NCI-H2227 (cell line): ENCODE data around the gene PRDM16.

Source experiments
- DNase-seq: peaks from one replicate; lab custom pipeline; 2025; ENCODE audit not compliant: unreplicated experiment; lab: John Stamatoyannopoulos, UW

The PRDM16 gene

DNA sequence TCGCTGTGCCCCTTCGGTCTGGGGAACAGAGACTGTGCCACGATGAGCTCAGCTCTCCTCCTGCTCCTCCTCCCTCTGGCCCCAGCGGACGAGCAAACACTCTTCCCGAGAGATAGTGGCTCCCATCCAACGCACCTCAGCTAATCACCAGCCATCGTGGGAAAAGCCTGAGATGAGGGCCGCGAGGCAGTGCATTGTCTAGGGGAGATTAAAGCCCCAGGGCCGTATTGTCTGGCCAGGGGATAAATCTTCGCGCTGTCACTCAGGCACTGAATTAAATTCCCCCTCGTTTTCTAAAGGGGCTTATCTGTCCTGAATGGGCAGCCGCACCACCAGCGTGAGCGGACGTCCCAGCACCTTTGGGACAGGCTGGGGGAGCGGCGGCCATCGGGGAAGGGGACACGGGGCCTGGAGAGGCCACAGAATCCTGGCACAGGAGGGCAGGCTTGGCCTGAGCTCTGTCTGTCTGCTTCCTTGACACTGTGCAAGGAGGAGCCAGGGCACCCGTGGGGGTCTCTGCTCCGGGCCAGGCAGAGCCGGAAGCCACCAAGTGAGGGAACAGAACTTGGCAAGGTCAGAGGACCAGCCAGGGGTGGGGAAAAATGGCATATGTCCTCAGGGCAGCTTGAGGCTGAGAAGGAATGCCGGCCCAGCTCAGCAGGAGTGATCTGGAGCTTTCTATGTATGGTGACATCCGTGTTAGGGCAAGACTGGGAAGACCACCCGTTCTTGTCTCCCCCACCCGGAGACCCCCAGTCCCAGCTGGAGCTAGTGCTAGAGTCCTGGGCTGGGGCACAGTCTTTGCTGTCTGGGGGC lies 32.3 kb downstream of the PRDM16 start:
- DNase-seq = peak; percentile 22

DNA sequence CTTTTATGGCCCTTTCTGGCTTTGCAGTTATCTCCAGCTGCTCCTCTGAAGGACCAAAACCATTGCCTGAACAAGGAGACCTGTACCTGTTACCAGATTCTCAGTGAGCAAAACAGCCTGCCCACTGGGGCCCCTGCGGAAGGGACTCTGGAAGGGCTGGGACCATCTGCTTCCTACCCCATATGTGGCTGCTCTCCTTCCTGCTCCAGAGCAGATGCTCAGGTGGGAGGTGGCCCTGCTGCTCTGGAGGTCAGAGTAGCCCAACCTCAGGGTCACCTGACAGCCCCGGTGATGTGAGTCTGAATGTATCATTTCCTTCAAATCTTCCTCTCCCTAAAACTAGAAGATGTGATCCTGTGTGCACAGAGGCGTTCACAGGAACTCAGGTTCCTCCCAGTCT lies 33.6 kb downstream of the PRDM16 start:
- DNase-seq = no peak

DNA sequence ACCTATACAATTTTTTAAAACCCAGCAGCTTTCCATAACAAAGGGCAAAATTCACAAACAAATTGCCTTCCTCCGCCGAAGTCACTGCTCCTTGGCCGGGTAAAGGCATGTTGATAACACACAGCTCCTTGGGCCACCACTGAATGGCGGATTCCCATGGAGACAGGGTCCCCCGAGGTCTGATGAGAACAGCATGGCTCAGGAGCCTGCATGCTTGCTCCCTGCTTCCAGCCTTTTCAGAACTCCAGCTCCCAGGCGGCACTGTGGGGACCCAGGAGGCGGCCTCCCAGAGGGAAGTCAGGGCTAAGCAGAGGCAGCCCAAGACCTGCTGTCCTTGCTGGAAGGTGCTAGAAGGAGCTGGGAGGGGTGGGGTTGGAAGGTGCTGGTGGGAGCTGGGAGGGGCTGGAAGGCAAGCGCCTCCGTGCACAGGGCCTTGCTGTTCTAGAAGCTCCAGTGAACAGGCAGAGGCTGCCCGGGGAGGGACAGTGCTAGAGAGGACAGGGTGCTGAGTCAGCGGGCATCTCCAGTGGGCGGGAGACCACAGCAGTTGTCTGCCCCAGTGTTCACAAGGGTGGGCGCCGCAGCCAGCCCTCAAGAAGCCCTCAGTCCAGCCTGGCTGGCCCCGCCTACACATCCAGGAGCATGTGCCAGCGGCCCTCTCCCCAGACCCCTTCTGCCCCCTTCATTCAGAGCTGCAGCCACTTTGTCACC lies 35.1 kb downstream of the PRDM16 start:
- DNase-seq = no peak

DNA sequence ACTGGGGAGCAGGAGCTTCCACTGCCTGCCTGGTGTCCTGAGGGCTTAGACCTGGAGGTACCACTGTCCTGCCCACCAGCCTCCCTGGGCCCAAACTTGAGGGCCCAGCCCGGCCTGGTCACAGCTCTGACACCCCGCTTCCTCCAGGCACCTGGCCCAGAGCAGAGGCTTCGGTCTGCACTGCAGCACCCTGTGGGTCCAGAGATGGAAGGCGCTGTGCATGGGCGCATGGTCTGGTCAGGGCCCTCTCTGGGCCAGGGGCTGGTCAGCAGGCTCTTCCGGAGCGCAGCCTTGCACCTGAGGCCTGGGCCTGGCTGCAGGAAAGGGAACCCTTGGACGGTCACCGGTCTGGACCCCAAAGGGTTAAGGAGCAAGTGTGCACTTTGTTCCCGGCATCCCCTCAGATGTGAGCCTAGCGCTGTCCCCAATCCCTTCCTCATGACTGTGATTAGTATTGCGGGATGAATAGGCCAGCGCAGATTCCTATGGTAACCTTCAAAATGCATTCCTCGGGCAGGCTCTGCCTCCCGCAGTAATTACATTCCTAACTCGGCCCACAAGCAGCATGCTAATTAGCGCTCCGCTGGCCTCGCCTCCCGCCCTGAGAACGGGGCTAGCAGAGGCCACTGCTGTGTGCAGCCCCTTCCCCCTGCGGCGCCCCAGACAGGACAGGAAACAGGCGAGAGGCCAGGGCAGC lies 36.3 kb downstream of the PRDM16 start:
- DNase-seq = peak; percentile 19

DNA sequence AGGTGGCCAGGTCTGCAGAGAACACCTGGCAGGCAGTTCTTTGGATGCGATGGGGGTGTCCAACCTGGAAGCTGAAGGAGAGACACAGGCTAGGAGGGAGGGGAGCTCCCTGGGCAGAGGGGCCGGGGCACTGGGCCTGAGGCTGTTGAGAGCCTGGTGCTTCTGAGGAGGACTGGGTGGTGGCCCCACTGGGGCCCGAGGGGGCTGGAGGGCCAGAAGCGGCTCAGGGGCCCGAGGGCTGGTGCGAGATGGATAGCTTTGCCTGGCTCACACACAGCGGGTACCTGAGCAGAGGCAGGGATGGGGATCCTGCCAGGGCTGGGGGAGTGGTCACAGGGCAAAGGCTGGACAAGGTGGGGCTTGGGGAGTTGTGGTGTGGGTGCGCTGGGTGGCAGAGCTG lies 37.2 kb downstream of the PRDM16 start:
- no peak for DNase-seq

DNA sequence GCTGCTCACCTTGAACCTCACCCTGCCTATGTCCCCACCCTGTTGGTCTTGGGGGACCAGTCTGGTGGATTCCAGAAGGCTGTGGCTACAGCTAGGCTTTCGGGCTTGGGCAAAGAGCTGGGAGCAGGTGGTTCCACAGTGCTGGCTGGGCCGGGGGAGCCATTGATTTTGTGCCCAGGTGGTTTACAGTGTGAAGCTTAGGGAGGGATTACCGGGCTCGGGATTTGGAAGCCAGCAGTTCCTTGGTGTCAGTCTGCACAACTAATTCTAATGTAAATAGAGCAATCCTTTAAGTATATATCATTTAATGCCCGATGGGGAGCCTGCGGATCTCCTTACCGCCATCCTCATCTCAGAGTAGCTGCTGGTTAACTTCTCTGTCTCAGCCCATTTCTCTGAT lies 38.2 kb downstream of the PRDM16 start:
- no peak for DNase-seq

DNA sequence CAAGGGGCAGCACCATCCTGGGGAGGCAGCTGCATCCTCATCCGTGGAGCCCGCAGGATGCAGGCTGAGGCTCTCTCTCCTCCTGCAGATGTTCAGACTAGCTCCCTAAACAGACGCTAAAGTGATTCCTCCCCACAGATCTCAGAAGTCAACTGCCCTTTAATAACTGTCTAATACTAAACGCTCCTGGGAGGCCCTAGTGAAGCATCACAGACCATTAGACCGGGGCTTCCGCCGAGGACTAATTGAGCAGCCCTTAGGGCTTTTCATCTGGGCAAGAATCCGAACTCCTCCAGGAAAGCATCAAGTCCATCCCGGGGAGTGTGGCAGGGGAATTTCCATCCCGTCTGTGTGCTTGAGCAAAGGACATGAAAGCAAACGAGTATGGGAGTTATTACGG lies 40.4 kb downstream of the PRDM16 start:
- peak; percentile 20 for DNase-seq

DNA sequence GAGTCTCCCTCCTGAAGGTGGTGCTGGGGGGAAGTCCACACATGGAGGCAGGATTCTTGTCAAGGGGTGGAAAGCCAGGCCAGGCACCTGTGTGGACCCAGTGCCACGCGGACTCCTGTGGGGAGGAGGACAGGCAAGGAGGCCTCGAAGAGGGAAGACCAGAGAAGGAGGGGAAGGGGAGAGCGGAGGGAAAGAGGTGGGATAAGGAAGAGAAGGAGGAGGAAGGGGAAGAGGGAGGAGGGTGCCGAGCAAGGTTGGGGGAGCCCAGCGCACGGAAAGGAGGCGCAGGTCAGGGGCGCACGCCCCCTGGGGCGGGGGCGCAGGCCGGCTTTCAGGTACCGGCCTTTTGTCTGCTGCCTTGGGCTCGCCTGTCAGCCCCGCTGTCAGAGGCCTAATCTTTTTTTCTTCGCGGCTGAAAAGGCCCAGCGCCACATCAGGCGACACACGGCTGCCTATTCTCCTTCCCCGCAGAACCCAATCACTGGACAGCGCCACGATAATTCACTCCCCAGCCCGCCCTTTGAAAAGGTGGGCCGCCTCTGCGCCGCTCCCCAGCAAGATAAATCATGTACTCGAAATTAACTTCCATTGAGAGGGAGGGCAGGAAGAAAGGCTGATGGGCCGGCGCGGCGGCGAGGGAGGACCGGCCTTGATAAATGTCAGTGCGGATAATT lies 42.5 kb downstream of the PRDM16 start:
- peak; percentile 68 for DNase-seq

DNA sequence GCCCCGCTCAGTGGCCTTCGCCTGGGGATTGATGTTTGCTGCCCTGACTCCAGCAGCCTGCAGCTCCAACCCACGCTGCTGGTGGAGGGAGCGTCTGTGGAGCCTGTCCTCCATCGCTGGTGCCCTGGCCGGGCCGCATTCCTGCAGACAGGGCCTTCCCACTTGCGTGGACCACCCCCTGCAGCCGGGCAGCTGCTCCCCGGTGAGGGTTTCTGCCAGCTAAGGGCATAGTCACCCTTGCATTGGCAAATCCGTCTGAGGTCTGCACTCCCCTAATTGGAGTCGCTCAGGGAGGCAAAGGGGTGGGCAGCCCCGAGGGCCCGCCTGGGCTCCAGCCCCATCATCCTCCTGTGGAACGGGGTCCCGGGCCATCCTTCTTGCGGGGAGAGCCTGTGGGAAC lies 43.5 kb downstream of the PRDM16 start:
- no peak for DNase-seq

DNA sequence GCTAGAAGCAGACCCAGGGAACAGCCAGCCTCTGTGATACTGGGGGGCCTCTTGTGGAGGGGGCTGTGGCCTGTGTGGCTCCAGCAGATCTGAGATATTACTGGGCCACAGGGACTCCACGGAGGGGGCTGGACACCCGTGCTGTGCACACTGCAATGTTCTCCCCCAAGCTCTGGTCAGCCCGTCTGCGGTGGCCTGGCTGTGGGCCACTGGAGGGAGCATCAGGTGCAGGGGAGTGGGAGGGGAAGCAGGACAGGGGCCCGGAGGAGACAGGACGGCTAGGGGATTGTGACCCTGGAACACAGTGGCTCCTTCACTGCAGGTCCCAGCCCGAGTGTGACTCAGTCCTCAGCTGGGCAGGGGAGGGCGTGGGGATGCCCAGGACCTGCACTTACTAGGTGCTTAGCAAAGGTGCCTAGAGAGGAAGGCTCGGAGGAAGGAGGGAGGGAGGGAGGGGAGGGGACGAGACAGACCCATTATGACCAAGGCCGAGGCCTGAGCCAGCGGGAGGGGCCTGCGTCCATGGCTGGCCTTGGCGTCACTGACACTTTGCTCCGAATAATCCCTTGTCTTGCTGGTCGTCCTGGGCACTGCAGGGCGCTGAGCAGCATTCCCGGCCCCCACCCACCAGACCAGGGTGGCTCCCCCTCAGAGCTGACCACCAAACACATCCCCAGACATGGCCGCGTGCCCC lies 44.2 kb downstream of the PRDM16 start:
- no peak for DNase-seq

DNA sequence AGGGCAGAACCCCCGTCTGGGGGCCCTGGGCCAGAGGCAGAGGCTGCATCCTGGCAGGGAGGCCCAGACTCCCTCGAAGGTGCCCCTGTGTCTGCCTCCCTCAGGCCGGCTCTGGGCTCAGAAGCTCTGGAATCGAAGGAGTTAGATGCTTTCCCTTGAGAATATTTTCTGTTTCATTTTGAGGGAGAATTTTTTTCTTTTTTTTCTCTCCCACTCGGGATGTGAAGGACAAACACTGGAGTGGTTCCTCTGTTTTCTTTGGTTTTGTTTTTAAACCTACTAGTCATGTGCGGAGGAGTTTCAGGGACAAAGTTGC lies 44.7 kb downstream of the PRDM16 start:
- no peak for DNase-seq

DNA sequence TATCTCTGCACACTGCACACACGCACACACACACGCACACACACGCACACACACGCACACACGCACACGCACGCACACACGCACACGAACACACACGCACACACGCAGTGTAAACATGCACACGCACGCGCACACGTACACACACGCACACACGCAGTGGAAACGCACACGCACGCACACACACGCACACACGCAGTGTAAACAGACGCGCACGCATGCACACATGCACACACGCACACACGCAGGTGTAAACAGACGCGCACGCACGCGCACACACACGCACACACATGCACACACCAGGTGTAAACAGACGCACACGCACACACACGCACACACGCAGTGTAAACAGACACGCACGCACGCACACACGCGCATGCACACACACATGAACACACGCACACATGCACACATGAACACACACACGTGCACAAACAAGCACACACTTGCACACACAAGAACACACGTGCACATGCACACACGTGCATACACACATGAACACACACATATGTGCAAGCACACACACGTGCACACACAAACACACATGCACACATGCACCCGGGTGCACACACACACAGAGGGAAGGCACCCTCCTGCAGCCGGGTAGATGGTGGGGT lies 45.2 kb downstream of the PRDM16 start:
- no peak for DNase-seq

DNA sequence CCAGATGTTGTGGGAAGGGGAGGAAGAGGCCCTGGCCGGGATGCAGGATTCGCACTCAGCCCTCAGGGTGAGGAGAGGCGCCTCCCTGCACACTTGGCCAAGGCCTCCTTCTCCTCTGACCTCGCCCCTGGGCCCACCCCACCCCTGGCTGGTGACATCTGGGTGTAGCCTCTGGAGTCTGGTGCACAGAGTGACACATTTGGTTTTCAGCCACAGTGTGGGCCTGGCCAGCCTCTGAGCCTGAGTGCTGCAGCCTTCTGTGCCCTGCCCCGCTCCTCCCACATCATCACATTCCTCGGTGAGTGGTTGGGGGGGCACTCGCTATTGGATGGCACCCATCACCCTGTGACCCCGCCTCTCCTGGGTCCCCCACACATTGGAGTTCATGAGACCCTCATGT lies 45.8 kb downstream of the PRDM16 start:
- DNase-seq = no peak

DNA sequence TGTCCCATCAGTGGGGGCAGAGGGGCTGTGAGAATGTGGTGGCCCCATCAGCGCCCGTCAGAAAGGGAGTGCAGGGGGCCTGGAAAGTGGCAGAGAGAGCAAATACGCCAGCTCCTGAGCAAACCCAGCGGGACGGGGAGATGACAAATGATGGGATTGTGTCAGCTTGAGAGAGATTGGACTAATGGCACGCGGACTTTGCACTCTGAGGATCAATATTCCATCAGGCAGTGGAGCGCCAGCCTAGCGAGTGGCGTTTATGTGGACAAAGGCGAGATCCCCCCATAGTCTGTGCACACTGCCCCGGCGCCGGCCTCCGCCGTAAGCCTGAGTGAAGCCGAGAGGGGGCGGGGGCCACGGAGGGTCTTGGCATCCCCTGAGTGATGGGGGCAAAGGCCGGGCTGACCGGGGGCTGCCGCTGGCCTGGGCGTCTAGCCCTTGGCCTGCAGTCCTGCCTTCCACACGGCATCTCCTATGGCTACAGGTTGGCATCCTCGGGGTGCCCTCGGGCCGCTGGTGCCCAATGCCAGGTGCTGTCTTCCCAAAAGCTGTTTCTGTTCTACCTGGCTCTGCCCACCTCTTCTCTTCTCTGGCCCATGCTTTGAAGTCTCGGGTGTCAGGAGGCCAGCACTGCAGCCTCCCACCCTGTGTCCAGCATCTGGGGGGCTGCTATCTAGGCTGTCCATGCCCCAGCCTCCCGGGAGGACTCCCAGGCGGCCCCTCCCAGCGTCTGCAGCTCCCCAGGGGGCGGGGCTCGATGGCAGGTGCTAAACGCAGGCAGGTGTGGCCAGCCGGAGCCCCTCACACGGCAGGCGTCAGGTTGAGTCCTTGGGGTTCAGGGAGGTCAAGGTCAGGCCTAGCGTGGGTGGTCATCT lies 46.5 kb downstream of the PRDM16 start:
- no peak for DNase-seq

DNA sequence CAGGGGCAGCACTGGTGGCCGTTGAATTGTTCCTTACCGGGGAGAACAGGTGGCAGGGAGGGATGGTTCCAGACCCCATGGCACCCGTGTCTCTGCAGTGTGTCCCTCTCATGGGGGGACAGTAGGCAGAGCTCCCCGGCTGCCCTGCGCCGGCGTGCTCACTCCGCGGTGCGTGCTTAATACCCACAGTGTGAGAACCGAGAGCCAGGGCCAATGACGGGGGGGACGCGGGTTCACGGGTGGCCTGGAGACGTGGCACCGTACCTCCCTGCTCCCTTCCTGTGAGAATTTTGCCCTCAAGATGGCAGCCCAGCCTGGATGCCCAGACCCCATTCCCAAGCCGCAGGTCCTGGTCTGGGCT lies 47.1 kb downstream of the PRDM16 start:
- no peak for DNase-seq

DNA sequence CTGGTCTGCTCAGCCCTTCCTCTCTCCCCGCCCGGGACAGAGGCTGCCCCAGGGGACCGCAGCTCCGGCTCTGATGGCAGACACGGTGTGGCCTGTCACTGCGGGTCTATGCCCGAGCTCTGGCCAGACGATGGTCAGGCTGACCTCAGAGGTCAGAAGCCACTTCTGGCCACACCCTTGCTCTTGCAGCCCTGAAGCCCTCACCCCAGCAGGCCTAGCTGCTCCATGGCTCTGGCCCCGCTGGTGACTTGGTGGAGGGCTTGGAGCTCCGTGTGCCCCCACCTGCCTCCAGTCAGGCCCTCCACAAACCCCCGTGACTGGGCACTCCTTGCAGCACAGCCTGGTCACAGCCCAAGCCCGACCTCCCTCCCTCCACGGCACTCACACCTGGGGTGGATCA lies 47.6 kb downstream of the PRDM16 start:
- no peak for DNase-seq

DNA sequence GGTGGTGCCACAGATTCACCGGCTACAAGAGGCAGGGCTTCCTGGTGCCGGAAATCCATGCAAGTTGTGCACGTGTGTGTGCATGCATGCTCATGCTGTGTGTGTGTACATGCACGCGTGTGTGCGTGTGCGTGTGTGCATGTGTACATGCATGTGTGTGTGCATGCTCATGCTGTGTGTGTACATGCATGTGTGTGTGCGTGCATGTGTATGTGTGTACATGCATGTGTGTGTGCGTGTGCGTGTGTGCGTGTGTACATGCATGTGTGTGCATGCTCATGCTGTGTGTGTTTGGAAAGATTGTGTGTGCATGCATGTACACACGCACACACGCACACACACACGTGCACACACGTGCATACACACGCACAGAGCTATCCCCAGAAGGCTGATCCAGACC lies 48.9 kb downstream of the PRDM16 start:
- no peak for DNase-seq

DNA sequence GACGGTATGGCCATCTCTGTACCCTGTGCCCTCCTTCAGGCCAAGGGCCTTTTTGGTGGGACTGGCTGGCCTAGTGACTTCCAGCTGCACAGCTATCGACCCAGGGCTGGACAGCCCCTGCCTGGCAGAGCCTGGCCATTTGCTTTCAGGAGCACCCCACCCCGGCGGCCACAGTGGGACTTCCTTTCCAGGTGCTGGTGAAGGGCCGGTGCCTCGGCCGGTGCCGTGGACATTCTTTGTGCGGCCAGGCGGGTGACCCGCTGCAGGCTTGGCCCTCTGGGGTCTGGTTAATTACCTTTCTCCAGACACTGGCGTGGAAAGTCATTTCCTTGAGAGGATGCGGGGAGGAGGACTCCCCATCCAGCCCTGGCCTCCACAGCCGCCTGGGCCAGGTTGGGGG lies 50.1 kb downstream of the PRDM16 start:
- no peak for DNase-seq

DNA sequence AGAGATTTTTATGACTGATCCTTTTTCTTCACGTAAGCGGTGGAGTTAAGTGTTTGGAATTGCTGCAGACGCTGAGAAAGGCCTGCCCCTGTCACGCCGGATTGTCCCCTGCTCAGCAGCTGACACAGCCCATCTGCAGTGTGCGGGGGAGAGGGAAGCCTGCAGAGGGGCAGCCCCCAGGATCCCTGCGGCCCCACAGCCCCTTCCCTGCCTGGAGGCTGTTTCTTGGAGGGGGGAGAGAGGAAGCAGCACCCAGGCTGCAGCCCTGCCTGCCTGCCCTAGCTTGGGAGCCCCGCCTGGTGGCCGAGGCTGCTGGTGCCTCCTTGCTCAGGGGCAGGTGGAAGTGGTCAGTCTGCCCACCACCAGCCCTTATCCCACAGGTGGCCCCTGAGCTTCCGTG lies 50.7 kb downstream of the PRDM16 start:
- DNase-seq = no peak

DNA sequence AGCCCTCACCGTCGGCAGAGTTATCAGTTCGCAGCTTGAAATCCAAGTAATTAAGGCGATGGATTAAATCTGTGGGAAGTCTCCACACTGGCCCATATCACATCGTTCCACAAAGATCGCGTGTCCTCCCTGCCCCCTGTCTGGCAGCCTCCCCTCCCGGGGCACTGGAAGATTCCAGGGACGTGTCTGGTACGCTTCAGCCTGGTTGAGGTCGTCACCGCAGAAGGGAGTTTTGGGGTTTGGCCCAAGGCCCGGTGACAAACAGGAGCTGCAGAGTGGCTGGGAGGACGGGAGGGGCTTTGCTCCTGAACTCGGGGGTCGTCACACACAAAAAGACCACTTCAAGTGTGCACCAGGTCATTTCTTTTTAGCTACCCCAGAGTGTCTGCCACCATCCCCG lies 51.1 kb downstream of the PRDM16 start:
- no peak for DNase-seq
